Tibial nerve (tissue), 4 donors: ENCODE data around the gene ATP6V0D1. TPM values are rescaled to one million over a fixed set of nuclear protein-coding genes. Genes with fewer than 3 reads are reported as not detected.

ENCODE experiments used
- DNase-seq, 2 donors: peaks; one replicate each; pipeline ENCODE4 v3.0.0-alpha.2; 2019; ENCODE audit warnings: low spot score in 2 of 2
- H3K27ac ChIP-seq, 4 donors: fragments of 200-600 bp; sonication (generic) in 3 of 4; one replicate each; pipeline ENCODE4 v1.5.1; 2017 to 2019; ENCODE audit warnings: mild to moderate bottlenecking in 1 of 4
- H3K27me3 ChIP-seq, 2 donors: fragments of 200-600 bp; sonication (generic) in 1 of 2; one replicate each; pipeline versions ENCODE4 v1.5.1 to v1.6.0; 2017 to 2019
- H3K36me3 ChIP-seq, 3 donors: fragments of 200-600 bp; sonication (generic); one replicate each; pipeline ENCODE4 v1.5.1; 2018 to 2019
- H3K4me1 ChIP-seq, 4 donors: fragments of 200-600 bp; sonication (generic) in 3 of 4; one replicate each; pipeline ENCODE4 v1.5.1; 2017 to 2019
- H3K4me3 ChIP-seq, 4 donors: fragments of 200-600 bp; sonication (generic) in 3 of 4; one replicate each; pipeline ENCODE4 v1.5.1; 2017 to 2019; ENCODE audit warnings: mild to moderate bottlenecking in 1 of 4, moderate library complexity in 1 of 4
- H3K9me3 ChIP-seq, 4 donors: fragments of 200-600 bp; sonication (generic) in 3 of 4; one replicate each; pipeline ENCODE4 v1.5.1; 2017 to 2019
- EP300 ChIP-seq, 2 donors: sonication (generic); formaldehyde crosslinking; IDR thresholded peaks; one replicate each; pipeline ENCODE4 v1.6.1; 2017; ENCODE audit warnings: antibody characterized with exemption in 2 of 2, mild to moderate bottlenecking in 1 of 2
- POLR2A ChIP-seq, 2 donors: fragments of 450-650 bp; IDR thresholded peaks; one replicate each; pipeline ENCODE4 v1.6.1; 2017; ENCODE audit warnings: antibody characterized with exemption in 2 of 2, mild to moderate bottlenecking in 2 of 2, moderate library complexity in 2 of 2
- WGBS, 2 donors: methylation state at CpG; one replicate each; pipeline ENCODE4 v1.1.5; 2018; 5-methylcytosine and 5-hydroxymethylcytosine counted together
- total RNA-seq, 4 donors: library from RNA; depleted of rRNA; stranded (reverse); fragments of >200 nt; gene quantifications; one replicate each; pipeline ENCODE4 v1.1.0, GENCODE V29; 2016
- TF ChIP-seq, protein P1 (sequence below), 5 experiments: fragments of 200-600 bp in 3 of 5; fragments of 450-650 bp in 2 of 5; sonication (generic) in 3 of 5; IDR thresholded peaks; one replicate each; pipeline ENCODE4 v1.5.1; 2016 to 2019; ENCODE audit warnings: antibody characterized with exemption in 5 of 5, mild to moderate bottlenecking in 3 of 5, moderate library complexity in 2 of 5

Gene ATP6V0D1
- 100 to 1,000 TPM in 1 of 4 donors, 10 to 100 TPM in 3; 55.1 to 113 (median 73.7) TPM for total RNA-seq

GRCh38 chr16:67480833-67481560, at the start of gene ATP6V0D1:
Gene ATP6V0D1 (minus strand): TSS chr16:67481157. CDS start chr16:67481086, 71 bp downstream.
- Histone ChIP-seq H3K9me3 (no peaks in the 10 kb centered on the region), H3K4me3 (peak within 1 kb of the TSS; percentile 87 to 97 (median 90)), H3K36me3 (peaks cover 0 to 16% (median 0%) of the 10 kb centered on the region in 3 donors), H3K27ac (peak within 1 kb of the TSS; percentile 82 to 94 (median 90)), H3K27me3 (no peaks in the 10 kb centered on the region), H3K4me1 (peaks cover 0 to 52% (median 23%) of the 10 kb centered on the region in 4 donors)
- TF ChIP-seq, protein P1, sequence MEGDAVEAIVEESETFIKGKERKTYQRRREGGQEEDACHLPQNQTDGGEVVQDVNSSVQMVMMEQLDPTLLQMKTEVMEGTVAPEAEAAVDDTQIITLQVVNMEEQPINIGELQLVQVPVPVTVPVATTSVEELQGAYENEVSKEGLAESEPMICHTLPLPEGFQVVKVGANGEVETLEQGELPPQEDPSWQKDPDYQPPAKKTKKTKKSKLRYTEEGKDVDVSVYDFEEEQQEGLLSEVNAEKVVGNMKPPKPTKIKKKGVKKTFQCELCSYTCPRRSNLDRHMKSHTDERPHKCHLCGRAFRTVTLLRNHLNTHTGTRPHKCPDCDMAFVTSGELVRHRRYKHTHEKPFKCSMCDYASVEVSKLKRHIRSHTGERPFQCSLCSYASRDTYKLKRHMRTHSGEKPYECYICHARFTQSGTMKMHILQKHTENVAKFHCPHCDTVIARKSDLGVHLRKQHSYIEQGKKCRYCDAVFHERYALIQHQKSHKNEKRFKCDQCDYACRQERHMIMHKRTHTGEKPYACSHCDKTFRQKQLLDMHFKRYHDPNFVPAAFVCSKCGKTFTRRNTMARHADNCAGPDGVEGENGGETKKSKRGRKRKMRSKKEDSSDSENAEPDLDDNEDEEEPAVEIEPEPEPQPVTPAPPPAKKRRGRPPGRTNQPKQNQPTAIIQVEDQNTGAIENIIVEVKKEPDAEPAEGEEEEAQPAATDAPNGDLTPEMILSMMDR (IDR thresholded peaks at IDR 0.05) = peak; percentile 86 to 98 (median 96)
- TF ChIP-seq POLR2A (IDR thresholded peaks at IDR 0.05) (peak; percentile 55 to 84), EP300 (IDR thresholded peaks at IDR 0.05) (peak; percentile 94 to 99)
- WGBS, 2 donors = 0 to 1% methylated on average over 45 to 47 of the region's 57 CpGs
- peak; percentile 97 to 98 for DNase-seq

GRCh38 chr16:67530013-67530939, 49.3 kb upstream of the ATP6V0D1 start:
- H3K27ac ChIP-seq = peak overlapping the region; percentile 91 to 94 (median 92)
- TF ChIP-seq, protein P1 (IDR thresholded peaks at IDR 0.05) = no peak
- TF ChIP-seq EP300 (IDR thresholded peaks at IDR 0.05) (peak in 1 of 2 donors; percentile 87), POLR2A (IDR thresholded peaks at IDR 0.05) (peak; percentile 73 to 81)
- no peaks in the 10 kb centered on the region for H3K9me3 ChIP-seq
- H3K36me3 ChIP-seq = no peaks in the 10 kb centered on the region
- peak overlapping the region; percentile 78 to 100 (median 88) for H3K4me3 ChIP-seq
- no peaks in the 10 kb centered on the region for H3K27me3 ChIP-seq
- H3K4me1 ChIP-seq = peaks cover 0 to 55% (median 21%) of the 10 kb centered on the region in 4 donors
- peak; percentile 44 to 58 for DNase-seq
- WGBS, 2 donors = 3 to 4% methylated on average over 19 to 31 of the region's 48 CpGs

DNA sequence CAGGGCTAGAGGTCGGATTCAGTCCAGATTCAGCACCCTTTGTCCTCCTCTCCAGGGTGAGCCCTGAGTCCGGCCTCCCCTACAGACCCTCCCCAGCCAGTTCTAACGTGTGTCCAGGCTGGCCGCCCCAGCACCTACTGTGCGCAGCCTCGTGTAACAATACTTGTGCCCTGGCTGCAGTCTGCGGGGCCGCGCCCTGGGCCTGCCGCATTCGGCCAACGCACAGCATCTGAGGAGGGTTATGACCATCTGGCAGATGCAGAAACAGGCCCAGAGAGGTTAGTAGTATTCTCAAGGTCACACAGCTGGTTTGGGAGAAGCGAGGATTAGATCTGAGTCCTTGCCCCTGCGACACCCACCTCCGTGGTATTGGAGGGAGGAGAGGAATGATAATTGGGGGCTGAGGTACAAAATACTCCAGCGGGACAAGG, 48.6 kb upstream of the ATP6V0D1 start:
- Histone ChIP-seq H3K4me1 (peaks cover 0 to 49% (median 21%) of the 10 kb centered on the region in 4 donors), H3K4me3 (peak overlapping the region; percentile 78 to 100 (median 88)), H3K27me3 (no peaks in the 10 kb centered on the region), H3K27ac (peak overlapping the region; percentile 91 to 94 (median 92)), H3K36me3 (no peaks in the 10 kb centered on the region), H3K9me3 (no peaks in the 10 kb centered on the region)
- WGBS, 2 donors = 2 to 7% methylated on average over 10 to 15 of the region's 16 CpGs
- no peak for DNase-seq
- TF ChIP-seq POLR2A (IDR thresholded peaks at IDR 0.05) = no peak
- TF ChIP-seq EP300 (IDR thresholded peaks at IDR 0.05) = no peak
- TF ChIP-seq, protein P1 (IDR thresholded peaks at IDR 0.05) = no peak

GRCh38 chr16:67528870-67529581, 48.1 kb upstream of the ATP6V0D1 start:
- TF ChIP-seq, protein P1 (IDR thresholded peaks at IDR 0.05) = peak in 1 of 5 experiments; percentile 12
- TF ChIP-seq POLR2A (IDR thresholded peaks at IDR 0.05) = peak in 1 of 2 donors; percentile 53
- no peak for TF ChIP-seq EP300 (IDR thresholded peaks at IDR 0.05)
- Histone ChIP-seq H3K27me3 (no peaks in the 10 kb centered on the region), H3K27ac (peak overlapping the region; percentile 91 to 94 (median 92)), H3K4me3 (peak overlapping the region; percentile 78 to 100 (median 88)), H3K4me1 (peaks cover 0 to 43% (median 21%) of the 10 kb centered on the region in 4 donors), H3K9me3 (no peaks in the 10 kb centered on the region), H3K36me3 (no peaks in the 10 kb centered on the region)
- WGBS, 2 donors = 0% methylated on average over 50 of the region's 65 CpGs; no CpG with 5 or more reads in 1 of the 2 donors
- no peak for DNase-seq
